COR-L47 (cell line): Measurements from ENCODE around the gene FGF10.

Source experiments
- DNase-seq: peaks from one replicate; lab custom pipeline; 2025; lab: John Stamatoyannopoulos, UW

FGF10 gene

GRCh38 chr5:44389090-44389822, at the start of gene FGF10:
Gene FGF10 (minus strand): TSS chr5:44389420. CDS start chr5:44388682, 738 bp downstream.
- no peak for DNase-seq

- no peak for DNase-seq
Measured at GRCh38 chr5:44426944-44427343, 37.7 kb upstream of the FGF10 start.

DNA sequence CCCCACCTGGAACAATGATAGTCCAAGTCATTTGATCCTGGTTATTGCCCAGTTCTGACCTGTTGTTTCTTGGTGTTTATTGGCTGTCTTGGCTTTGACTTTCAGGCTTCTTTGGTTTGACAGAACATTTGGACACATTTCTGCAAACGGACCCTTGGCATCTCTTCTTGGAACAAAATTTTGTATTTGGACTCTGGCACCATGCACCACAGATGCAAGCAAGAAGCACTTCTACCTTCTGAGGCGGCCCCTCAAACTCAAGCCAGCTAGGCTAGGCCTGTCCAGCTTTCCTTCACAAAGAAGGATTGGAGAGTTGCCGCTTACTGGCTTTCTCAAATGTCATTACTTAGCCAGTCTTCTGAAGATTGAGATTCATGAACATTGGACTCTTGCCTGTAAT, 23.1 kb upstream of the FGF10 start:
- DNase-seq, result no peak

- no peak for DNase-seq
Measured at GRCh38 chr5:44402084-44402483, 12.9 kb upstream of the FGF10 start.

GRCh38 chr5:44401611-44402010, 12.4 kb upstream of the FGF10 start:
- DNase-seq, result no peak

DNA sequence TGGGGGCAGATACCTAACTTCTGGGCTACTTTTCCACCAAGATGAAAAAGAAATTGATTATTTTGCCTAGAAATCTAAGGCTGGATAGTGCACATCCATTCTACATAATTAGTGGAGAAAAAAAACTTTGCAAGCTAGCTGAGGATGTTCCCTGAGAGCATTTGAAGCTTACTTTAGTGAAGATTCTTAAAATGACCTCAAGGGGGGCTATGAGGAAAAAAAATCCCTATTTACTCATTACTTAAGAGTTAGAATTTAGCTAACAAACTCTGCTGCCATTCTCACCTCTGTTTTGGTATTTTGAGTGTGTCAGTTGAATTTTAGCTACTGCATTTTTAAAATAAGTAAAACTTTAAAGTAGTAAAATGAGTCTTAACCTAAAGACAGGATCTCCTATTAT, 9.2 kb upstream of the FGF10 start:
- no peak for DNase-seq

GRCh38 chr5:44396312-44396711, 7.1 kb upstream of the FGF10 start:
- DNase-seq, result no peak

- DNase-seq, result no peak
Measured at GRCh38 chr5:44390351-44390750, 1.1 kb upstream of the FGF10 start.

- no peak for DNase-seq
Measured at GRCh38 chr5:44389823-44390143, 563 bp upstream of the FGF10 start.

DNA sequence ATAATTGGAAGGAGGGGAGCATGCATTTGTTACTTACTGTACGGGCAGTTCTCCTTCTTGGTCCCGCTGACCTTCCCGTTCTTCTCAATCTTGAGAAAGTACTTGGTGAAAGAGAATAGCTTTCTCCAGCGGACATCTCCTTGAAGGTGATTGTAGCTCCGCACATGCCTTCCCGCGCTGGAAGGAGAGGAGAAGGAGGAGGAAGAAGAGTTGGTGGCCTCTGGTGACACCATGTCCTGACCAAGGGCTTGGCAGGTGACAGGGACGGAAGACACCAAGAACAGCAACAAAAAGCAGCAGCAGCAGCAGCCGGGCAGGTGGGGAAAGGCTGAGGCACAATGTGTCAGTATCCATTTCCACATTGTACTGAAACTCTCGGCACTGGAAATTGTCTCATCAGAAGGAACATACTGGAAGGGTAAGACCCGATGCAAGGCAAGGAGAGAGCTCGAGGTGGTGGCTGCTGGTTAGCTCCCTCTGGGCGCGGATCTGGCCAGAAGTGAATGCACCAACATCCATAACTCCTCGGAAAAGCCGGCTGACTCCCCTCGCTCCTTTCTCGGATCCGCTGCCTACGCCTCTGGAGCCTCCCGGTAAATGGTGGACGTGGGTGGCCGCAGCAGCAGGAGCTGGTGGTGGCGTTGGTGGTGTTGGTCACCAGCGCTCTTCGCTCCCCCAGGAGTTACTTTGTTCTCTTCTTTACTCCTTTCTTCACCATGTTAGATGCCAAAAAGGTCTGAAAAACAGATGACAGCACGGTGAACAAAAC, 715 bp downstream of the FGF10 start:
- DNase-seq, result no peak

- DNase-seq, result no peak
Measured at GRCh38 chr5:44387921-44388320, 1.3 kb downstream of the FGF10 start.

DNA sequence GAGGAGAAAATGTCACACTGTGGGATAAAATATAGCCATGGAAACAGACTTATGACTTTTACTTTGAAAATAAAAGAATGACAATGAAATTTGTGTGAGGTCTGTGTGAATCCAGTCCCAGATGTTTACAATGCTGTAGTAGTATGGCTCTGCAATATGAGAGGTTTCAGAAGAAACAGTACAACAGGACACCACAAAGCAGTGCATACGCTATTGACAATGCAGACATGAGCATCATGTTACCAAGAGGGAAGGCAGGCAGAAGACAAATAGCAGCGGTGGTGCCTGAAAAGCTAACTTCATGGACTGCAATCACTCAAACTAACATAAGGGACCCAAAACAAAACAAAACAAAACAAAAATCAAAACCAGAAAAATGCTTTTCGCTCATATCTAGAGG, 1.8 kb downstream of the FGF10 start:
- no peak for DNase-seq

- no peak for DNase-seq
Measured at GRCh38 chr5:44385291-44385900, 3.8 kb downstream of the FGF10 start.

- DNase-seq, result no peak
Measured at GRCh38 chr5:44384816-44385215, 4.4 kb downstream of the FGF10 start.

DNA sequence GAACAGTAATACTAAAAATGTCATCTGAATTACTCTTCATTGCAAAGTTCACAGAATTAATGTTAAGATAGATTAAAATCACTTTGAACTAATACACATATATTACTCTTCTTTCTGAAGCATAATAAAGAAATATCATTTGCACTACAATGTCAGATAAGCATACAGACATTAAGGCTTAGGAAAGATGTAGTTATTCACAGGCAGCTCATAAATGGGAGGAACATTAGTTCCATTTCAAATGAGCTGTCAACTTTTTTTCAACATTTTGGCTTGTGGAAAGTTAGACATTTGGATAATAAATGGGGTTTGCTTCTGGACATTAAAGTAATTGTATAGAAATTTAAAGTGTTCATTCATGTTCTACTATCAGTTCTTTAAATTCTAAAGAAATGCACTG, 6.3 kb downstream of the FGF10 start:
- DNase-seq, result no peak

DNA sequence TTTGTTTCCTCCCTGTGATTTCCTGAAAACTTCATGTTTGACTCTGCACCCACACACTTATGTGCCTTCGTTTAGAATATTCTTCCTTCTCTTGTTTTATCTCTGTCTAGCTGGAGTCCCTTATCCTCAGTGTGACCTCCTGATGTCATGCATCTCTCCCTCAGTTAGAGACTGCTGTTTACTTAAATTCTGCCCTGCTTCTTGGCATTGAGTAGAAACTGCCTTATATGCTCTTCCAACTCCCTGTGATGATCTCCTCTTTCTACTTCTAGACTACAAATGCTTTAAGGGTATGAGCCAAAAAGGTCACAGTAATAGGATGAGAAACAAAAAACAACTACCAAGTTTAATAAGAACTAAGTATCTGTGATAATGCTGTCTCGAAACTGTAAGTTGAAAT, 12.2 kb downstream of the FGF10 start:
- DNase-seq, result no peak

DNA sequence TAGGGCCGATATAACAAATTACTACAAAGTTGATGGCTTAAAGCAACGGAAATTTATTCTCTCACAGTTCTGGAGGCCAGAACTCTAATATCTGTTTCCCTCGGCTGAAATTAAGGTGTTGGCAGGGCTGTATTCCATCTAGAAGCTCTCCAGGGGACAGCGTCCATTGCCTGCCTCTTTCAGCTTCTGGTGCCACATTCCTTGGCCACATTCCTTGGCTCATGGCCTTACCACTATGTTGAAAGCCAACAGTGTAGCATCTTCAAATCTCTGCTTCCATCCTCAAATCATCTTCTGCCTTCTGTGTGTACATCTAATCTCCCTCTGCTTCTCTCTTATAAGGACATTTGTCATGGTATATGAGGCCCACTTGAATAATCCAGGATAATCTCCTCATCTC, 17.2 kb downstream of the FGF10 start:
- DNase-seq, result no peak

DNA sequence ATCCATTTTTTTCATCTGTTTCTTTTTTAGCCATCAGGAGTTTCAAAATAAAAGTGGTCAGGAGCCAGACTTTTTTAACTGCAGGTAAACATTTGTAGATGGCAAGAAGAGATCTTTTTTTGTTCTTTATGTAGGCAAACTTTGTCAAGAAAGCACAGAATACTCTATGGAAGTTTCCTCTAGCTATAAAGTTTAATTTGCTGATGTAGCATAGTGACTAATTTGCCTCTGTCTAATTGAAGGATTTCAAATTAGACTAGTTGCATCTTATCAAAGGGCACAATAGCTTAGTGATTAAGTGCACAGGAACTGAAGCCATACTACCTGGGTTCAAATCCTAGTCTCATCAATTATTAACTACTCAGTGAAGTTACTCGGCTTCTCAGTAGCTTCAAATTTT, 22.0 kb downstream of the FGF10 start:
- DNase-seq, result no peak

DNA sequence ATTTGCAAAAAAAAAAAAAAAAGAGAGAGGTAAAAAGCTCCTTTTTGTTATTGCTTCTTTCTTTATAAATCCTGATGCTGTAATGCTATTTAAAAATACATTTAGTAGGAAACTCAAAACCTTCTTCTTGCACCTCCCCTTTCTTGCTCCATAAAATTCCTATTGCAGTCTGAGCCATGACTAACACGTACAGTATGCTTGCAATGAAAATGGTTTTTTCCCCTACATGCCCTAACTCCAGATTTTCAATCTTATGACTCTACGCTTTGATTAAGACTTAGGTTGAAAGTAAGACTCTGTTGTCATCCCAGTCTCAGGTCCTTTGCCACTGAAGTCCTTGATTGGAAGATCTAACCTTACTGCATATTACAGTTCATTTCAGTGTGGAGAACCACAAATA, 23.9 kb downstream of the FGF10 start:
- no peak for DNase-seq

DNA sequence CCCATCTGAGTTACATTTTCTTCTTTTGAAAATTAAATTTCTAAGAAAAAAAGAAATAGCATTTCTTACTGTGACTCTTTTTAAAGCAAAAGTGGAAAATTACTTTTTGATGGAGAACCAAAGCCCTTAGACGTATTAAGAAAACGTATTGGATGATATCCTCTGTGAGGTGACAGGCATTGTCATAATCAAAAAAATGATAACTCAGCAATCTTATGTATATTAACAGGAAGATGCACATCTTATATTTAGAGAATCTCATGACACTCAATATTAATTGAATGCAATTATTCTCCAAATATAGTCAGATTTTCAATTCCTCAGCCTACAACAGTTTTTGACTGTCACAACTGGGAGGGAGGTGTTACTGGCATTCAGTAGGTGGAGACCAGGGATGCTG, 25.1 kb downstream of the FGF10 start:
- no peak for DNase-seq

- DNase-seq, result no peak
Measured at GRCh38 chr5:44361342-44362001, 27.7 kb downstream of the FGF10 start.

- no peak for DNase-seq
Measured at GRCh38 chr5:44360919-44361318, 28.3 kb downstream of the FGF10 start.

DNA sequence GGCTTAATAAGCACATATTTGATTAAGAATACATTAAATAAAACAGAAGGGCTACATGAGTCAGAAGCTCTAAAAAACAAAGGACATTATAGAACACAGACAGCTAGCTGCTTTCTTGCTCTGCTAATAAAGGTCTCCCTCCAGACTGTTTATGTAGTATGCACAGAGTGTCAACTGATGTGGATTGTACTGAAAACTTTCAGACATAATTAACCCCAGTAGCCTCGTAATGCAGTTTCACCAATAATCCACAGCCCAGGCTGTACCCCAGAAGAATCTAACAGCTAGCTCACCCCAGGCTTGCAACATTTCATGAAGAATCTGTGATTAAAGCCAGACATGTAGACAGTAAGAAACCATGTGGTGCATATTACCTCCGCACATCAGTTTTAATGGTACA, 30.8 kb downstream of the FGF10 start:
- no peak for DNase-seq
